Activated naive CD8-positive, alpha-beta T cell treated with anti-CD3 and anti-CD28 coated beads for 36 hours (primary cell): ENCODE data around the gene CCDC197. TPM values are rescaled to one million over a fixed set of nuclear protein-coding genes. Genes with fewer than 3 reads are reported as not detected.
A peak's percentile ranks its signal among the peaks of the same experiment; 100 is the strongest.

ENCODE experiments used
- DNase-seq: peaks from one replicate; pipeline ENCODE4 v3.0.0; 2021
- H3K27ac Mint-ChIP-seq: one replicate; pipeline ENCODE4 v1.8.0; 2022; ENCODE audit warnings: mild to moderate bottlenecking, moderate library complexity, mixed read lengths
- H3K27me3 Mint-ChIP-seq: one replicate; pipeline ENCODE4 v1.8.0; 2022; ENCODE audit warnings: mild to moderate bottlenecking, mixed read lengths
- H3K36me3 Mint-ChIP-seq: one replicate; pipeline ENCODE4 v1.8.0; 2021; ENCODE audit warnings: mild to moderate bottlenecking, mixed read lengths
- H3K4me1 Mint-ChIP-seq: one replicate; pipeline ENCODE4 v1.8.0; 2021; ENCODE audit warnings: mixed read lengths
- H3K4me3 Mint-ChIP-seq: one replicate; pipeline ENCODE4 v1.8.0; 2022; ENCODE audit warnings: mild to moderate bottlenecking, moderate library complexity, mixed read lengths
- H3K9me3 Mint-ChIP-seq: one replicate; pipeline ENCODE4 v1.8.0; 2022; ENCODE audit warnings: mixed read lengths
- total RNA-seq, 2 experiments: library from RNA; stranded (reverse); gene quantifications; one replicate each; pipeline ENCODE4 v1.2.3, GENCODE V29; 2021

The CCDC197 gene
- total RNA-seq, 2 experiments from 2014 or later: not detected

DNA sequence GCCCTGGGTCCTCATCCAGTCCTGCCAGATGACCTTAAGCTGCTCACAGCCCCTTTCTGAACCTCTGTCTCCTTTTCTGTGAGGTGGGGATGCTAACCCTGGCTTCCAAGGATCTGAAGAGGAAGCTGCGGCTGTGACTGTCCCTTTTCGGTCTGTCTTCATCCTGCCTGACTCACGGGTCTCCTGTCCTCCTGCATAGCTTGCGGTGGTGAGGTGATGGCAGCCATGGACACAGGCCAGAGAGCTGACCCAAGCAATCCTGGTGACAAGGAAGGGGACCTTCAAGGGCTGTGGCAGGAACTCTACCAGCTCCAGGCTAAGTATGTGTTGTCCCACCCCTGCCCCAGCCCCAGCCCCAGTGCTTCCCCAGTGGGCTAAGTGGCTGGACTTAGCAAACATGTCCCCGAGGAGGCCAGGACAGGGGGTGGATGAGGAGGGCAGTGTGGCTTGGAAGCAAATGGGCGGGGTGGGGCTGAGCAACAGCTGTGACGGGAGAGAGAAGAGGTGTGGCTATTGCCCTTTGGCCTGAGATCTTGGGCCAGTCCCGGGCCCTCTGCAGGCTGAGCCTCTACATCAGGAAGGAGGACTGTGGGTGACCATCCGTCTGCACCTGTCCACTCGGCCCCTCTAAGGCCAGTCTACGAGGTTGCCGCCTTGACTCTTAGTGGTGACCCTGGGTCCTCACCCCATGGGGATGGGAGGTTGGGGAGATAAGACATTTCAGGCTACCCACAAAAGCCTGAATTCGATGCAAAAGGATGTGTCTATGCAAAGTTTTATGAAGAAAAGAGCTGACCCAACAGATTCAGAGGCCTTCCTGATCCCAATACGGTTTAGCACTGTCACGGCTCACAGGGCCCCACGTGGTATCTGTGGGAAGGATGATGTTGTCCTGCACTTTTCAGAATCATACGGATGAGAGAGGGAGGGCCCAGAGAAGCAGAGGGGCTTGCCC lies 1.1 kb downstream of the CCDC197 start:
- Mint-ChIP-seq H3K4me1 (peaks cover 42% of the 10 kb centered on the region), H3K4me3 (no peak overlapping the region), H3K27ac (no peak overlapping the region), H3K36me3 (no peaks in the 10 kb centered on the region), H3K9me3 (no peaks in the 10 kb centered on the region), H3K27me3 (peaks cover 6% of the 10 kb centered on the region)
- no peak for DNase-seq

DNA sequence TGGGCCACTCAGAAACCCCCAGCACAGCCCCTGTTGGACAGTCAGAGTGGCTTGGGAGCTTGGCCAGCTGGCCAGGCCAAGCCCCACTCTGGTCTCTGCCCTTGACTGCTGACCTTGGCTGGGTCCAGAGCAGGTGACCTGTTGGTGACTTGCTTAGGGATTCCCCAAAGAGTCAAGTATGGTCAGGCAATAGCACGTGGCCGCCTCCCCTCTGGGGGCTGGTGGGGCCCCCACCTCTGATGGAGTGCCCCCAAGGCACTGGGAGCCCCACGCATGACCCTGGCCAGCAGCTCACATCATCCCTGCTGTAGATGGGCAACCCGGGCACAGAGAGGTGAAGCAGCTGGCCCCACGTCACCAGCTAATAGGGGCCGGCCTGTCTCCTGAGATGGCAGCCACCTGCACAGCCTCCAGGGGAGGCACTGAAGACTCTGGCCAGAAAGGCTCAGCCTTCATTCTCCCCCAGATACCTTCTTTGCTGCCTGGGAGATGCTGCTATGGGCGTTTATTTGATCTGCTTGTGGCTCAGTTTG lies 1.8 kb downstream of the CCDC197 start:
- no peak for DNase-seq
- H3K4me3 Mint-ChIP-seq: no peak overlapping the region

DNA sequence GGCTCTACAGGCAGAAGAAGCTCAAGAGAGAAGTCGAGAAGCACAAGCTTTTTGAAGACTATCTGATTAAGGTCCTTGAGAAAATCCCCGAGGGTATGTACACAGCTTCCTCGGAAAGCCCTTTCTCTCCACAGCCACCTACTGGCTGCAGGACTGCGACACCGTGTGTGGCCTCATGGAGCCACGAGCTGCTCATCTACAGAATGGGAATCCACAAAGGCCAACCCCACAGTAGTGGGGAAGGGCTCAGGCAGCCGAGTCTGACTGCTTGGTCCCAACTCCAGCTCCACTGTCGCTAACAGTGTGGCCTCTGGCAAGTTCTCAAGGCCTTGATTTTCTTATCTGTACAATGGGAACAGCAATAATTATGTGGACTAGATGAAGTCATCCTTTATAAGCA lies 2.5 kb downstream of the CCDC197 start:
- Mint-ChIP-seq H3K9me3 (no peaks in the 10 kb centered on the region), H3K27me3 (peaks cover 13% of the 10 kb centered on the region), H3K27ac (no peak overlapping the region), H3K36me3 (no peaks in the 10 kb centered on the region), H3K4me1 (peaks cover 36% of the 10 kb centered on the region), H3K4me3 (no peak overlapping the region)
- DNase-seq: no peak

More for the DNA sequence above, 1.8 kb downstream of the CCDC197 start:
- Mint-ChIP-seq H3K9me3 (no peaks in the 10 kb centered on the region), H3K36me3 (no peaks in the 10 kb centered on the region), H3K27ac (no peak overlapping the region), H3K27me3 (peaks cover 10% of the 10 kb centered on the region), H3K4me1 (peaks cover 40% of the 10 kb centered on the region)

DNA sequence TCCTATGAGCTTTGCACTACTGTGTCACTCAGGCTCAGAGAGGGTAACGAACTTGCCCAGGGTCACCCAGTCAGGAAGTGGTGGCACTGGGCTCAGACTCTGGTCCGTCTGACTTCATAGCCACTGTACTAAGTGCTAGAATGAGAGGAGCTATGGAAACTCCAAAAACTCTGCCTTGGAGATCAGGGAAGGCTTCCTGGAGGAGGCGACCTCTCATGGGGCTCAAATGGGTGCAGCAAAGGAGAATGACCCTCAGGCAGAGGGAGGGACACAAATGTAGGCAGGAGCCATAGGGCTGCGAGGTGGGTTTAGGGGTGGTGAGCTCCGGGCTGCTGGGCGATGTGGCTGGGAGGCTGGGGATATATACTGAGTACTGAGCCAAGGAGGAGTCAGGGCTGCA lies 3.2 kb downstream of the CCDC197 start:
- Mint-ChIP-seq H3K4me3 (no peak overlapping the region), H3K4me1 (peaks cover 32% of the 10 kb centered on the region), H3K36me3 (no peaks in the 10 kb centered on the region), H3K27ac (no peak overlapping the region), H3K9me3 (no peaks in the 10 kb centered on the region), H3K27me3 (peaks cover 19% of the 10 kb centered on the region)
- DNase-seq: no peak

DNA sequence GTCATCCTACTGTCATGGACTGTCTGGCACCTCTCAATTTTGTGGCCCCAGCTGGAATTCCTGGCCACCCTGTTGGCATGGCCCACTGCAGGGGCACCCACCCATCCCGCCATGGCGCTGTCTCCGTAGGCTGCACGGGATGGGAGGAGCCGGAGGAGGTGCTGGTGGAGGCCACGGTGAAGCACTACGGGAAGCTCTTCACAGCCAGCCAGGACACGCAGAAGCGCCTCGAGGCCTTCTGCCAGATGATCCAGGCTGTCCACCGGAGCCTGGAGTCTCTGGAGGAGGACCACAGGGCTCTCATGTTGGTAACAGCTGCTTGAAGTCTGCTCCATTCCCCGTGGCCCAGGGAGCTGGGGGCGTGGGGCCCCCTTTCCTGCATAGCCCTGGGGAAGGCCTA lies 3.9 kb downstream of the CCDC197 start:
- Mint-ChIP-seq H3K4me1 (peaks cover 25% of the 10 kb centered on the region), H3K4me3 (no peak overlapping the region), H3K9me3 (no peaks in the 10 kb centered on the region), H3K27me3 (peaks cover 14% of the 10 kb centered on the region), H3K27ac (no peak overlapping the region), H3K36me3 (no peaks in the 10 kb centered on the region)
- DNase-seq: no peak

DNA sequence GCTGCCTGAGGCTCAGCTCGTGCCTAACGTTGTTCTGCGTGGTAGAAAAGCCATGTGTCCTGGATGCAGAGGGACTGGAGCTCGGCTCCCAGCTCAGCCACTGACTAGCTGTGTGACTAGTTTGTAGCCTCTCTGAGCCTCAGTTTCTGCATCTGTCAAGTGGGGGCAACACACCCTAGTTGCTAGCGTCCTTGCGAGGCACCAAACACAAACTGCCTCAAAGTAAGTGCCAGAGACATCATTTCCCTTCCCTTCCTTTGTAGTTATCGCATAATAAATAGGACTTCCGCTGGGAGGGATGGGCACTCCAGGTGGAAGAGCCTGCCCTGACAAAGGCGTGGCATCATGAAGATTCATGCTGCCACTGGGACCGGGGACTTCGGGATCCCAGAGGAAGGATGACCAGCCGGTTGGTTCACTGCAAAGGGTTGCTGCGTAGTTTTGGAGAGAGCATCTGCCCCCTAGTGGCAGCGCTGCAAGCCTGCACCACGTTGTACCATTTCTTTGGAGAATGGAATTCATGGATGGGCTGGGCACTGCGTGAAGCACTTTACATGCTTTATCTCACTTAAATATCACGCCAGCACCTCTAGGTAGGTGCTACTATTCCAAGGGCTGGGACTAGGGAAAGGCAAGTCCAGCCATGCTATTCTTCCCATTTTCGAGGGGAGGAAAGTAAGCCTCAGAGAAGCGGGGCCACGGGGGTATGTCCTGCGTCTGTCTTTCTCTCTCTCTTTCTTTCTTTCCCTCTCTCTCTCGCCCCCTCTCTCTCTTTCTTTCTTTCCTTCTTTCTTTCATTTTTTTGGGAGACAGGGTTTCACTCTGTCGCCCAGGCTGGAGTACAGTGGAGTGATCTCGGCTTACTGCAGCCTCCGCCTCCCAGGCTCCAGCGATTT lies 4.6 kb downstream of the CCDC197 start:
- H3K27me3 Mint-ChIP-seq: peaks cover 14% of the 10 kb centered on the region
- H3K4me1 Mint-ChIP-seq: peaks cover 23% of the 10 kb centered on the region
- DNase-seq: peak; percentile 58
- H3K27ac Mint-ChIP-seq: peak overlapping the region; percentile 43
- no peaks in the 10 kb centered on the region for H3K36me3 Mint-ChIP-seq
- no peak overlapping the region for H3K4me3 Mint-ChIP-seq
- no peaks in the 10 kb centered on the region for H3K9me3 Mint-ChIP-seq

DNA sequence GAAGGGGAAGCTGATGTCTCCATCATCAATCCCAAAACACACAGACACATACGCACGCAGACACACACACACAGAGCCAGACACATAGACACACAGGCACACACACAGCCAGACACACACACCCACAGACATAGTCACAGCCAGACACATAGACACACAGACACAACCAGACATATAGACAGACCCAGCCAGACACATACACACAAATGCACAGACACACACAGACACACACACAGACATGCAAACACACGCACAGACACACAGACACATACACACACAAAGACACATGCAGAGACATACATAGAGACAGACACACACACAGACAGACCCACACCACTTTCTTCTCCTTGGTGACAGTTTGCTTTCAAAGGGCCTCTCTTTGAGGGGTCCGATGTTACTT lies 6.3 kb downstream of the CCDC197 start:
- Mint-ChIP-seq H3K27me3 (peaks cover 14% of the 10 kb centered on the region), H3K4me3 (no peak overlapping the region), H3K27ac (no peak overlapping the region), H3K4me1 (peaks cover 19% of the 10 kb centered on the region), H3K36me3 (no peaks in the 10 kb centered on the region), H3K9me3 (no peaks in the 10 kb centered on the region)
- DNase-seq: no peak

- Mint-ChIP-seq H3K9me3 (no peaks in the 10 kb centered on the region), H3K4me3 (no peak overlapping the region), H3K36me3 (no peaks in the 10 kb centered on the region), H3K27ac (no peak overlapping the region), H3K4me1 (peaks cover 22% of the 10 kb centered on the region), H3K27me3 (peaks cover 14% of the 10 kb centered on the region)
- DNase-seq: no peak
Measured at GRCh38 chr14:94004015-94004414, 6.9 kb downstream of the CCDC197 start.

DNA sequence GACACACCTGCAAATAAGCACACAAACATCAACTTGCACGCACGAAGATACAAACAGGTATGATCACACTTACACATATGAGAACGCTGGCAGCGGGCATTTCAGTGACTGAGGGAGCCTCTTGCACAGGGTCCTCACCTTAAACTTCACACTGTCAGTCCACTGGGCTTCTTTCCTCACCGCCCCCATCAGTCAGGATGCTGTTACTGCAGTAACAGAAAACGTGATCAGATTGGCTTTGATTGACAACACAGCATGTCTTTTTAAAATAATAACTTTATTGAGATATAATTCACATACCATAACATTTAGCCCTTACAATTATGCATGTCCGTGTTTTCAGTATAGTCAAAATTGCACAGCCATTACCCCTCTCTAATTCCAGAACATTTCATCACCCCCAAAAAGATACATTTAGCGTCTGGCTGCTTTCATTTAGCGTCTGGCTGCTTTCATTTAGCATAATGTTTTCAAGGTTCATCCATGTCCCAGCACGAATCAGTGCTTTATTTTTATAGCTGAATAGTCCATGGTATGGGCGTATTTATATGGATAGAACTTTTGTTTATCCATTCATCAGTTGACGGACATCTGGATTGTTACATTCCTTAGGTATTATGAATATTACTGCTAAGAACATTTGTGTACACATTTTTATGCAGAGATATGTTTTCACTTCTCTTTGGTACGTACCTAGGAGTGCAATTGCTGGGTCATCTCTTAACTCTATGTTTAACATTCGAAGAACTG lies 8.4 kb downstream of the CCDC197 start:
- no peak for DNase-seq
- no peaks in the 10 kb centered on the region for H3K9me3 Mint-ChIP-seq
- H3K27ac Mint-ChIP-seq: no peak overlapping the region
- no peak overlapping the region for H3K4me3 Mint-ChIP-seq
- H3K4me1 Mint-ChIP-seq: peaks cover 31% of the 10 kb centered on the region
- no peaks in the 10 kb centered on the region for H3K36me3 Mint-ChIP-seq
- H3K27me3 Mint-ChIP-seq: peaks cover 23% of the 10 kb centered on the region

GRCh38 chr14:94008234-94008633 lies 11.1 kb downstream of the CCDC197 start:
- peaks cover 28% of the 10 kb centered on the region for H3K27me3 Mint-ChIP-seq
- no peaks in the 10 kb centered on the region for H3K36me3 Mint-ChIP-seq
- no peak for DNase-seq
- H3K4me3 Mint-ChIP-seq: no peak overlapping the region
- no peaks in the 10 kb centered on the region for H3K9me3 Mint-ChIP-seq
- peaks cover 37% of the 10 kb centered on the region for H3K4me1 Mint-ChIP-seq
- H3K27ac Mint-ChIP-seq: no peak overlapping the region

- Mint-ChIP-seq H3K4me1 (peaks cover 37% of the 10 kb centered on the region), H3K9me3 (no peaks in the 10 kb centered on the region), H3K27me3 (peaks cover 19% of the 10 kb centered on the region), H3K36me3 (no peaks in the 10 kb centered on the region), H3K27ac (no peak overlapping the region), H3K4me3 (no peak overlapping the region)
- DNase-seq: no peak
Measured at GRCh38 chr14:94009767-94010166, 12.7 kb downstream of the CCDC197 start.

- Mint-ChIP-seq H3K36me3 (no peaks in the 10 kb centered on the region), H3K4me1 (peaks cover 35% of the 10 kb centered on the region), H3K4me3 (no peak overlapping the region), H3K27me3 (peaks cover 14% of the 10 kb centered on the region), H3K27ac (no peak overlapping the region), H3K9me3 (no peaks in the 10 kb centered on the region)
- no peak for DNase-seq
Measured at GRCh38 chr14:94010625-94011024, 13.5 kb downstream of the CCDC197 start.

DNA sequence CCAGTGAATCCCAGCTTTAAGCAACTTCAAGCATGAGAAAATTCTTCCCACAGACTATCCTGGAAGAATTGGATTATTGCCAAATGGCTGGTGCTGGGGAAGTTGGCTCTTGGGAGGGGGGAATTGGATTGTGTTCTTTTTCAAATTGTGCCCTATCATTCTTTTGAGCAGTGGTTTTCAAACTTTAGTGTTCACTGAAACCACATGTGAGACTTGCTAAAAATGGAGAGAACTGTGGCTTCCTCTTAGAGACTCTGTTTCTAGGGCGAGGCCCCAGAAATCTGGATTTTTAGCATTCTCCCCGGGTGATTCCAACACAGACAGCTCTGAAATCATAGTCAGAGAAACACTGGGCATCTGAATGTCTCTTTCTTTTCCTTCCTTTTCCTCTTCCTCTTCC lies 14.7 kb downstream of the CCDC197 start:
- H3K9me3 Mint-ChIP-seq: no peaks in the 10 kb centered on the region
- H3K27ac Mint-ChIP-seq: peak overlapping the region; percentile 18
- peaks cover 14% of the 10 kb centered on the region for H3K27me3 Mint-ChIP-seq
- peaks cover 35% of the 10 kb centered on the region for H3K4me1 Mint-ChIP-seq
- DNase-seq: no peak
- H3K4me3 Mint-ChIP-seq: peak overlapping the region; percentile 10
- H3K36me3 Mint-ChIP-seq: no peaks in the 10 kb centered on the region

DNA sequence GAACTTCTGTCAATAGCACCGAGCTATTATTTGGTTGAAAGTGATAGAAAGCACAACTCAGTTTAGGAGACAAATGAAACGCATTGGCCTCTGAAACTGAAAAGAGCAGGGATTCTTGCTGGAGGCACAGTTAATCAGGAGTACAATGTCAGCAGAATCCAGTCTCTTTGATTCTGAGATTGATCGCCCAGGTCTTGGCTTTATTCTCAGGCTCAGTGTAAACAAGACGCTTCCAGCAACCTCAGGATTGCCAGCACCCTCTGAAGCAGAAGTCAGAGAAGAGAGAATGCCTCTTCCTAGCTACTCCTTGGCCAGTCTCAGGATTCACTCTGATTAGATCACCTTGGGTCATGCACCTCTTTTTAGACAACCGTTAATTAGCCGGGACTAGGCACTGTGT lies 17.3 kb downstream of the CCDC197 start:
- no peak overlapping the region for H3K27ac Mint-ChIP-seq
- DNase-seq: no peak
- H3K4me1 Mint-ChIP-seq: peaks cover 23% of the 10 kb centered on the region

More for the DNA sequence above, 17.3 kb downstream of the CCDC197 start:
- Mint-ChIP-seq H3K27me3 (peaks cover 13% of the 10 kb centered on the region), H3K9me3 (no peaks in the 10 kb centered on the region), H3K36me3 (no peaks in the 10 kb centered on the region), H3K4me3 (no peak overlapping the region)
